CD4-positive, alpha-beta T cell treated with Interleukin-6 for 4 hours (primary cell): ENCODE results near the gene RYR1.
"Not testable (repeated sequence)": the region's sequence is repeated elsewhere in the genome, so short reads cannot be mapped to it uniquely, and the experiment has no call there.

Experiments used
- DNase-seq: peaks from one replicate; pipeline ENCODE4 v3.0.0-alpha.2; 2020; ENCODE audit warnings: mixed read lengths

Gene RYR1

GRCh38 chr19:38624822-38625221 is 191.3 kb downstream of the RYR1 start:
- no peak for DNase-seq

- DNase-seq = no peak
These were observed 192.9 kb downstream of the RYR1 start for GRCh38 chr19:38626401-38626800.

- DNase-seq = no peak
These were observed 196.1 kb downstream of the RYR1 start for GRCh38 chr19:38629568-38629967.

DNA sequence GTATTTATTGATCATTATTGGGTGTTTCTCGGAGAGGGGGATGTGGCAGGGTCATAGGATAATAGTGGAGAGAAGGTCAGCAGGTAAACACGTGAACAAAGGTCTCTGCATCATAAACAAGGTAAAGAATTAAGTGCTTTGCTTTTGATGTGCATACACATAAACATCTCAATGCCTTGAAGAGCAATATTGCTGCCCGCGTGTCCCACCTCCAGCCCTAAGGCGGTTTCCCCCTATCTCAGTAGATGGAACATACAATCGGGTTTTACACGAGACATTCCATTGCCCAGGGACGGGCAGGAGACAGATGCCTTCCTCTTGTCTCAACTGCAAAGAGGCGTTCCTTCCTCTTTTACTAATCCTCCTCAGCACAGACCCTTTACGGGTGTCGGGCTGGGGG is 197.8 kb downstream of the RYR1 start:
- not testable (repeated sequence) for DNase-seq

DNA sequence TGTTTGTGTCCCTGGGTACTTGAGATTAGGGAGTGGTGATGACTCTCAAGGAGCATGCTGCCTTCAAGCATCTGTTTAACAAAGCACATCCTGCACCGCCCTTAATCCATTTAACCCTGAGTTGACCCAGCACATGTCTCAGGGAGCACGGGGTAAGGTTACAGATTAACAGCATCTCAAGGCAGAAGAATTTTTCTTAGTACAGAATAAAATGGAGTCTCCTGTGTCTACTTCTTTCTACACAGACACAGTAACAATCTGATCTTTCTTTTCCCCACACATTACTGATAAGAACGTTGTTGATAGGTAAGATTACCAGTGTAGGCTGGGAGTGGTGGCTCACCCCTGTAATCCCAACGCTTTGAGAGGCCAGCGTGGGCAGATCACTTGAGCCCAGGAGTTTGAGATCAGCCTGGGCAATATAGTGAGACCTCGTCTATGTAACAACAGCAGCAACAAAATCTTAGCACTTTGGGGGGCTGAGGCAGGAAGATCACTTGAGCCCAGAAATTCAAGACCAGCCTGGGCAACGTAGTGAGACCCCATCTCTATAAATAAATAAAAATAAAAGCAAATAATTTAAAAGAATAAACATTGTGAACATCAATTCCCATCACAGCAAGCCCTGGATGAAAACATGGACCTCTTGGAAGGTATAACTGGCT is 198.5 kb downstream of the RYR1 start:
- DNase-seq = not testable (repeated sequence)

- DNase-seq = no peak
These were observed 199.2 kb downstream of the RYR1 start for GRCh38 chr19:38632476-38633213.

- DNase-seq = peak; percentile 80
These were observed 201.4 kb downstream of the RYR1 start for GRCh38 chr19:38634757-38635482.

DNA sequence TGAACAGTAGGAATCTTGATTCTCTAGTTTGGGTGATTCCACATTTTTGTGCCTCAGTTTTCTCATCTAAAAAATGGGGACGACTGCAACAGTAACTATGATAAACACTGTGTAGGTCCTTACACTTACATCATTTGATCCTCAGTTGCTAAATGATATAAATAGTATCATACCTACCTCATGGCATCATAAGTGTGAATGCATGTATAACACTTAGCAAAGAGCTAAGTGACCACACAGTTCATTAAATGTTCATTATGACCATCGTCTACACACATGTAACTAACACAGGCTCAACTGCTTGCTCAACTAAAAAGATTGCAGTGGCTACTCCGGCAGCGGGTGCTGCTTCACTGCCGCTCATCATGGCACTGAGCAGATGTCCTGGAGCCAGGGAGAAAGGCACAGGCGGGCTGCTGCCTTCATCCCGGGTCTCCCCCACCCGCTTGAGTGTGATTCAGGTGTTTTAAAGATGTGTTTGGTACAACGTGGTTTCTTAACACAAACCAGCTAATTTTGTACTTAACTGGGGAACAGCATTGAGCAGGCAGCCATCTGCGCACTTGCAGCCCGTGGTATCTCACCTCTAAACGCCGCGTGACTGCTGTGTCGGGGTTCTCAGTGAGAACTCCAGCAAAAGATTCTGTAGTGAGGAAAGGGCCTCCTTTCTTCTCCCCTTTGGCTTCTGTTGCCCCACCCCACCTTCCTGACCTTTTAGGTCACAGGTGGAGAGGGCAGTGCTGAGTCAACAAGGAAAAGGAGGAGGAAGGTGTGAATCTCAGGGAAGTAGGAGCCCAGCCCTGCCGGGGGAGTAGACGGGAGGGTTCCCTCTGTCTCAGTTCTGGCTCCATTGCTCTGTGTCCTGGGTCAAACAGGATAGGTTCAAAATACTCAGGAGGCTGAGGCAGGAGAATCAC is 202.2 kb downstream of the RYR1 start:
- DNase-seq = no peak
